ENCODE data around the gene CDH1.

The CDH1 gene

DNA sequence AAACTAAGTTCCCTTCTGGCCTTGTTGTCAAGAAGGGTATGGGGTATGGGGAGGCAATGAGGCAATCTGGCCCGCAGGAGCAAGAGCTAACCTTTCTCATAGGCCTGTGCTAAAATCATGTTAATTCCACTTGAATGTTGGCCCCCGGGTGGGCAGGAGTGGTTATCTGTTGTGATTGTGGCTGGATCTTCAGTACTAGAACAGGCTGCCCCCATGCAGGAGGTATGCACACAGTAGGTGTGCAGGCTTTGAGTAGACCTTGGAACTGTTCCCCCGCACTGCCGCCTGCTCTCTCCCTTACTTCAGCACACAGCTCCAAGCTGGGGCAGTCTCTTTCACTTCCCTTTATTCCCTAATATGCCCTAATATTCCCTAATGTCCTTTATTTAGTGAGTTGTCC lies 53.9 kb downstream of the CDH1 start:
- DNase-seq (ENCODE audit: low read depth) = no peak

DNA sequence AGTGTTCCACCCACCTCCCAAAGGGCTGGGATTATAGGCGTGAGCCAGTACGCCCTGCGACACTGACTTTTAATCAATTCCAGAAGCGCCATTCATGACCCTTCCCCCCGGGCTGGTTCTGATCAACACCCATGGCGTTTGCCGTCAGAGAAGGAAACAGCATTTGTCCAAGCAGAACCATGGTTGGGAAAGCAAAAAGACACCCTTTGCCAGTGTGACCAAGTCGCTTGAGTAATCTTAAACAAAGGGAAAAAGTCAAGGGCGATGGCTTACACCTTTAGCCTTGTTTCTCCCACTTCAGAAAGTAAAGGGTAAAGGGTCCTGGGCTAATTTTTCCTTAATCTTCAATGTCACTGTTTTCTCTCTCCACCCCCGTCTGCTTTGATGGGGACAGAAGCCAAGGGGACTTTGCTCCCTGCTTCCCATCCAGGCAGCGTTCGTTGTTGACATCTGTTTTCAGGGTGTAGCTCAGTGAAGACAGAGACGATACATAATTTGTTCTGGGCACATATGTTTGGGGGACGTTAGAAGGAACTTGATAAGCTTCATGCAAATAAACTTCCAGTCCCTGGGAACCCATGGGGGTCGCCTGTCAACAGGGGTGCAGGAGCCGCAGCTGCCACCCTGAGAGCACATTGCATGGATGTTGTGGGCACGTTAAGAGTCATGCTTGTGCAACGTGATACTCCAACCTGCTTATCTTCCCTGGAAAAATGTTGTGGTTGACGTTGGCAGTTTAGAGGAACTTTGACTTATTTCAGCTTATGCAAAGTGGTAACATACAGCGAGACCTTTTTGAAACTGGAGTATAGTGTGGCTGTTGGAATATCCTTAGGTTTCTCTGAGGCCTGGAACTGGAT lies 55.6 kb downstream of the CDH1 start:
- no peak for DNase-seq (ENCODE audit: low read depth)

DNA sequence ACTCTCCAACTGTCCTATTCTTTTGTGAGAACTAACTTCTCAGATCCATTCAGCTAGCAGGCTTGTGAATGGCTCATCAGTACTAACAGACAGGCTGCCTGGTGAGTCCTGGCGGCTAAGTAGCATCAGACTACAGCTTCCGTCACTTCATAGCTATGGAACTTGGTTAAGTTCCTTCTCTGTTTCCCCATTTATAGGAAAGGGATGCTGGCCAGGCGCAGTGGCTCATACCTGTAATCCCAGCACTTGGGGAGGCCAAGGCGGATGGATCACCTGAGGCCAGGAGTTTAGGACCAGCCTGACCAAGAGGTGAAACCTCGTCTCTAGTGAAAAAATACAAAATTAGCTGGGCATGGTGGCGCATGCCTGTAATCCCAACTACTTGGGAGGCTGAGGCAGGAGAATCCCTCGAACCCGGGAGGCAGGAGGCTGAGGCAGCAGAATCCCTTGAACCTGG lies 56.3 kb downstream of the CDH1 start:
- DNase-seq (ENCODE audit: low read depth) = no peak

DNA sequence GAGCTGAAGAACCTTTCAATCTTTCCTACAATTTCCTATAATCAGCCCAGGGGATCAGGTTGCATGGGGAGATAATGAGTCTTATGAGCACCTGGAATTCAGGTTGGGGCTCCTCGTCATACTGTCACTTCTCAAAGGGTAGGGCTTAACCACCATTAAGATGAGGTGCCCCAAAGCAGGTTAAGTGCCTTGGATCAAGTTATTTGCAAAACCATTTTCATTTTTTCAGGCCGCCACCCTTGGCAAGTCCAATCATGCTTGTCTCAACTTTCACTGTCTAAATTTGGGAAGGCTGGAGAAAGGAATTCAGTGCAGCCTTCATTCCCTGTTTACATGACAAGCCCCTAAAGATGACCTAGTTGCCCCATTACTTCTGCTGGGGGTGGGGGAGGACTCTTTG lies 61.3 kb downstream of the CDH1 start:
- no peak for DNase-seq (ENCODE audit: low read depth)

DNA sequence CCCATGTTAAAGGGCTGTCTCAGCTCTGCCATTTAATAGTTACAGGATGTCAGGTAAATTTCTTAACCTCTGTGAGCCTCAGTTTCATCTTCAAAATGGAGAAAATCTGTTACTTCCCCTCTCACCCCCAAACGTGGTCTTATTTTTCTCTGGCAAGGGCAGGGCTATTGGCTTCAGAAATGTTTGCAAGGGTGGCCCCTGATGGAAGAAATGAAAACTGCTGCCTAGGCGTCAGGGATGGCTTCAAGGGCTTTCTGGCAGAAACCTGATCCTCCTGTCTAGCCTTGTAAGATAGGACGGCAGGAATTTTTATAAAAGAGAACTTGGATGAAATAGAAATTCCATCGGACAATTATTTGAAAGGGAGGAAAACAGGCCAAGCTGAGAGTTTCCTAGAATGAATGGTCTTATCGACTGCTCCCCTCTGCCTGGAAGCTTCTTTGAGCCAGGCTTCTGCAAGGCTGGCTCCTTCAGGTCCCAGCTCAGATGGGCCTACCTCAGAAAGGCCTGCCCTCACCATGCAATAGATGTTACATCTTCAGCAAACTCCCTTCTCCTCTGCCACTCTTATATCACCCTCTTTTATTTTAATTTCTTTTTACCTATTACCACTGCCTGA lies 63.3 kb downstream of the CDH1 start:
- DNase-seq (ENCODE audit: low read depth) = peak; percentile 57

DNA sequence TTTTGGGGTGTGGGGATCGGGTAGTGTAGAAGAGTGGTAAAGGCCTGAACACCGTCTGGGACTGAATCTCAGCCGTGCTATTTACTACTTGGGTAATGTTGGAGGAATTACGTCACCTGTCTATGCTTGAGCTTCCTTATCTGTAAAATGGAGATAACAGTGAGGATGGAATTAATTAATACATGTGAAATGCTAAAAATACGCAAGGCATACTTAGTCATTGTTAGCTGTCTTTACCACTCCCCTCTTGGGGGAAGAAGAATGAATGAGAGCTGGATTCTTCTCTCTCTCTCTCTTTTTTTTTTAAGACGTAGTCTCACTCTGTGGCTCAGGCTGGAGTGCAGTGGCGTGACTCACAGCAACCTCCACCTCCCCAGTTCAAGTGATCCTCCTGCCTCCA lies 65.1 kb downstream of the CDH1 start:
- DNase-seq (ENCODE audit: low read depth) = peak; percentile 76

DNA sequence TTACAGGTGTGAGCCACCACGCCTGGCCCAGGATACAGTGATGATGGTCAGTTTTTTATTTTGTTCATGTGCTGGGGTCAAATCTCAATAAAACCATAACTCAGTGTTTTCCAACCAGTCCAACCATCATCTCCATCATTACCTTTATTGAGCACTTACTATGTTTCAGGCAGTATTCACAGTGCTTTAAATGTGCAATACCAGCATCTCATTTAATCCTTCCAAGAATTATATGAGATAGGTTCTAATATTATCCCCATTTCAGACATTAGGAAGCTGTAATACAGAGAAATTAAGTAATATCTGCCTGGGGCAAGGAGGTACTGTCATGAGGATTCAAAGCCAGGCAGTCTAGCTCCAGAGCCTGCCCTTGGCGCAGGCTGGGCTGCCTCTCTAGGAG lies 69.3 kb downstream of the CDH1 start:
- no peak for DNase-seq (ENCODE audit: low read depth)

DNA sequence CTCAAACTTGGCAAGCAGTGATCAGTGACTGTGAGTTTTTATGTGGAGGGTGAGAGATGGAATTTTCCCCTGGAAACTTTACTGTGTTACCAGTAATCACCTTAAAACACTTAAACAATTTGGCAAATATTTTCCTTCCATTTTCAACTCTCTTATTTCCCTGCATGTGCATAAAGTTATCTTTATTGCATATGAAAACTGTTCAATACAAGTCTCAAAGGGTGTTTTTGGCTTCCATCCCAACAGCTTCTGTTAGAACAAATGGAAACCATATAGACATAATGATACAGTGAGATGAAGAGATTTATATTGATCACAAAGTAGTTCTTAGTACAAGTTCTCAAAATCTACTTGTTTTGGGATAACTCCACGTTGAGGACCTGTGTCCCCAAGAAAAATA lies 69.9 kb downstream of the CDH1 start:
- no peak for DNase-seq (ENCODE audit: low read depth)

DNA sequence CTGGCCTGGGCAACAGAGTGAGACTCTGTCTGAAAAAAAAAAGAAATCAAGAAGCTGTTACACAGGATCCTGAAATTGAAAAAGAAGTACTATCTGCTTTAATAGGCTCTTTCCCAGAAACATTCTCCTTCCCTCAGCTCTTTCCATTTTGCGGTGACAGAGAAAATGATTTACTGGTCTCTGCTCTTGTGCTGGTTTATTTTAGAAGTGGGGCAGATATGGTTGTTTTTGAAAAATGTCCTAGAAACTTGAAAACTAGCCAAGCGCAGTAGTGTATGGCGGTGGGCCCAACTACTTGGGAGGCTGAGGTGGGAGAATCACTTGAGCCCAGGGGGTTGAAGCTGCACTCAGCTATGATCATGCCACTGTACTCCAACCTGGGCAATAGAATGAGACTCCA lies 77.4 kb downstream of the CDH1 start:
- no peak for DNase-seq (ENCODE audit: low read depth)

DNA sequence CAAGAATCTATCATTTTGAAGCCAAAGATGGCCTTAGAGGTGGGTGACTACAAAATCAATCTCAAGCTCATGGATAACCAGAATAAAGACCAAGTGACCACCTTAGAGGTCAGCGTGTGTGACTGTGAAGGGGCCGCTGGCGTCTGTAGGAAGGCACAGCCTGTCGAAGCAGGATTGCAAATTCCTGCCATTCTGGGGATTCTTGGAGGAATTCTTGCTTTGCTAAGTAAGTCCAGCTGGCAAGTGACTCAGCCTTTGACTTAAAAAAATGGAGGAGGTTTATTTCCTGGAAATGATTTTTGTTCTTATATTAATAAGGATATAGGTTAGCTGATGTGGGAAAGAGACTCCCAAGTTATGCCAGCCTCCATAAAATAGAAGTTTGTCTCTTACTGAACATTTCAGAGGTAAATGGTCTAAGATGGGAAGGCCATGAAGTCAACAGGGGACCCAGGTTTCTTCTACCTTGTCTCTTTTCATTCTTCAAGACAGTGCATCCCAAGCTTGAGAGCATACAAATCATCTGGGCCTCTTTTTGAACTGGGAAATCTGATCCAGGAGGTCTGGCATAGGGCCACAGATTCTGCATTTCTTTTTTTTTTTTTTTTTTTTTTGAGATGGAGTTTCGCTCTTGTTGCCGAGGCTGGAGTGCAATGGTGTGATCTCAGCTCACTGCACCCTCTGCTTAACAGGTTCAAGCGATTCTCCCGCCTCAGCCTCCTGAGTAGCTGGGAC lies 86.5 kb downstream of the CDH1 start:
- DNase-seq (ENCODE audit: low read depth) = peak; percentile 85

DNA sequence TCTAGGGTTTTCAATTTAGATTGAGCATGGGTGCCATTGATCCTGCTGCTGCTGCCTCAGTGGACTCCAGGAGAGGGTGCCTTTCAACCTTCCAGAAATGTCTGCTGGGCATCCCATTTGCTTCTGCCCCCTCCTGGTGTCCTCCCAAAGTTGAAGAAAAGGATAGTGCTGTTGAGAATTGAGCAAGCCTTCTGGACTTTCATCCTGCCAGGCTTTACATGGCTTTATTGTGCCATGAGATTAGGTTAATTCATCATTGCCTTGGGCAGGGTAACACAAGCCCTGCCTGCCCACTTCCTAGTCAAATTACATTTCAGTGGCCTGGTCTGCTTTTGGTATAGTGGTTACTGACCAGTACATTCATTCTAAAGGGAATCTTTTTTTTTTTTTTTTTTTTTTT lies 88.3 kb downstream of the CDH1 start:
- no peak for DNase-seq (ENCODE audit: low read depth)

DNA sequence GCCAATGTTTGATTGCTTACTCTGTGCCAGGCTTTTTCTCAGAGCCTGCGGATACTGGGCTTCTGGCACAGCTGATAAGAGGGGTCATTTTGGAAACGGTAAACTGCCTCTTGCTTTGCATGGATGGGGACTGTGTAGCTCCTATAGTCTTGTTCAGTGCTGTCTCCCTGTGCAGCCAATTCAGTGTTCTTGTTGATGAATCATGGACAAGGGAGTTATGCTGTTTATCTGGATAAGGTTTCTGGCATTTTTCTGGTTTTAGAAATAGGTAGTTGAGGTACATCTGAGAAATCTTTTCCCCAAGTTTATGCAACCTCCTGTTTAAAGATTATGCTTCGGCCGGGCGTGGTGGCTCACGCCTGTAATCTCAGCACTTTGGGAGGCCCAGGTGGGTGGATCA lies 89.6 kb downstream of the CDH1 start:
- no peak for DNase-seq (ENCODE audit: low read depth)

DNA sequence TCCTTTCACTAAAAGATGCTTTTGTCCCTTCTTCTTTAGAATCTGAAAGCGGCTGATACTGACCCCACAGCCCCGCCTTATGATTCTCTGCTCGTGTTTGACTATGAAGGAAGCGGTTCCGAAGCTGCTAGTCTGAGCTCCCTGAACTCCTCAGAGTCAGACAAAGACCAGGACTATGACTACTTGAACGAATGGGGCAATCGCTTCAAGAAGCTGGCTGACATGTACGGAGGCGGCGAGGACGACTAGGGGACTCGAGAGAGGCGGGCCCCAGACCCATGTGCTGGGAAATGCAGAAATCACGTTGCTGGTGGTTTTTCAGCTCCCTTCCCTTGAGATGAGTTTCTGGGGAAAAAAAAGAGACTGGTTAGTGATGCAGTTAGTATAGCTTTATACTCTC lies 96.2 kb downstream of the CDH1 start:
- no peak for DNase-seq (ENCODE audit: low read depth)

DNA sequence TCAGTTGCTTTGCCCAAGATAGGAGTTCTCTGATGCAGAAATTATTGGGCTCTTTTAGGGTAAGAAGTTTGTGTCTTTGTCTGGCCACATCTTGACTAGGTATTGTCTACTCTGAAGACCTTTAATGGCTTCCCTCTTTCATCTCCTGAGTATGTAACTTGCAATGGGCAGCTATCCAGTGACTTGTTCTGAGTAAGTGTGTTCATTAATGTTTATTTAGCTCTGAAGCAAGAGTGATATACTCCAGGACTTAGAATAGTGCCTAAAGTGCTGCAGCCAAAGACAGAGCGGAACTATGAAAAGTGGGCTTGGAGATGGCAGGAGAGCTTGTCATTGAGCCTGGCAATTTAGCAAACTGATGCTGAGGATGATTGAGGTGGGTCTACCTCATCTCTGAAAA lies 97.5 kb downstream of the CDH1 start:
- no peak for DNase-seq (ENCODE audit: low read depth)

DNA sequence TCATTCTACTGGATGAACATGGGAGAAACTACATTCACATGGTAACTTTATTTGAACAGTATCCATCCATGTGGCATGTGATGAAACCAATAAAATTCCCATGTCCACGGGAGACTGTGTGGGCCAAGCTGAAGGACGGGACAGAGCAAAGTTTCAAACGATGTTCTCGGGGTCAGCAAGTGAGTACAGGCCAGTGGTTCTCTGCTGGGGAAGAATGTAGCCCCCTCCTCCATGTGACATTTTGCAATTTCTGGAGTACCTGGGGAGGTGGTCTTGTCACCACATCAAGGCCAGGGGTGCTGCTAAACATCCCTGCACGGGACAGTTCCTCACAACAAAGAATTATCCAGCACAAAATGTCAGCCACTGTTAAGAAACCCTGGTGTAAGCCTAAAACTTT lies 98.9 kb downstream of the CDH1 start:
- DNase-seq (ENCODE audit: low read depth) = no peak

DNA sequence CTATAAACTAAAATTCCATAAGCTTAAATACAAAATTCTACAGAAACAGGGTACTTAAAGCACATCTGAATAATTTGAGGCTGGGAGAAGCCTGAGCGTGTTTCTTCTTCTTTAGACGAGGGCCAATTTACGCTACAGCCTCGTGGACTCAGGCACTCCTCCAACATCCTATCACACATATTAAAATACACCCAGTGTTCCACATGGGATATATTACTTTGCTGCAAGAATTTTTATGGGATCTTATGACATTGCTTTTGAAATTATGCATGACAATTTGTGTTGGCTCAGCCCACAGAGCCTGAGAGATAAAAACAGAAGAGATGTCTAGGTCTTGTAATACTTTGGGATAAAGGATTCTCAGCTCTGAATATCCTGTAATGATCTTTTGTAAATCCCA lies 102.7 kb downstream of the CDH1 start:
- DNase-seq (ENCODE audit: low read depth) = no peak

DNA sequence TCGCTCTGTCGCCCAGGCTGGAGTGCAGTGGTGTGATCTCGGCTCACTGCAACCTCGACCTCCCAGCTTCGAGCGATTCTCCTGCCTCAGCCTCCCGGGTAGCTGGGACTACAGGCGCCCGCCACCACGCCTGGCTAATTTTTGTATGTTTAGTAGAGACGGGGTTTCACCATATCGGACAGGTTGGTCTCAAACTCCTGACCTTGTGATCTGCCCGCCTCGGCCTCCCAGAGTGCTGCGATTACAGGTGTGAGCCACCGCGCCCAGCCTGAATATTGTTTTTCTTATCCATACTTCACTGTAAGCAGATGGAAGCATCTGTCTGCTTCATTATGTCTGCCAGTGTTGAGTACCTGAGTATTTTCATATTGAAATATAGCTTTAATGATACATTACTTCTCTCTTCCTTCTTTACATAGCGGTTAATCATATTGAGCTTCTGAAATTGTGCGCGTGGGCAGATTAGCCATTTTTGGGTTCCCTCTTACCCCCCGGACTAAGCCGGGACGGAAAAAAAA lies 105.9 kb downstream of the CDH1 start:
- peak; percentile 35 for DNase-seq (ENCODE audit: low read depth)

DNA sequence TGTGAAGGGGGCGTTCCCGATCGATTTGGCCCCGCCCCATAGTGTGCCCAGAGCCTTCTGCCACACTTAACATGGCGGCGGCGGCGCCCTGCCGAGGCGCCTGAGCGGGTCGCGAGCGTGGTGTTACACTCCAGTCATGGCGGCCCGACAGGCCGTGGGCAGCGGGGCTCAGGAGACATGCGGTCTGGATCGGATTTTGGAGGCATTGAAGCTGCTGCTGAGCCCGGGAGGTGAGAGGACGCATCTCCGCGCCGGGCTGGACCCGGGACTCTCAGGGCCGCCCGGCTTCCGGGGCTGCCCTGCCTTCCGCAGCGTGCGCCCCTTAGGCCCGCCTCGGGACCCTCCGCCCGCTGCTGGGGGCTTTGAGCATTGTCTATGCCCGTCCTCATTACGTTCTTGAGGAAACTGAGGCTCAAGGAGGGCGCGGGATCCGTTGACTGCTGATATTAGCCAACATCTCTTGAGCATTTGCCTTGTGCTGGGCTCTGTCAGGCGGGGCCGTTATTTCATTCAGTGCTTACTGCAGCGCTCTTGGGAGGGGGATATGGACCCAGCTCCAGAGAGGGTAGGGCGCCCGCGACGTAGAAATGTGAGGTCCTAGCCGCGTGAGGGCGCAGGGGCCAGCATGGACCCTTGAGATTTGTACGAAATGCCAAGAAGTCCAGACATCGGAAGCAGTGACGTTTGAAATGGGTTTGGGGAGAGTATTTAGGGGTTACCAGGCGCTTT lies 106.6 kb downstream of the CDH1 start, which contains the start of gene TANGO6:
TSS of gene TANGO6 (plus strand) at position 50 of the 729 bp plus-strand sequence. CDS start at position 137, 87 bp downstream.
- DNase-seq (ENCODE audit: low read depth) = peak; percentile 20

DNA sequence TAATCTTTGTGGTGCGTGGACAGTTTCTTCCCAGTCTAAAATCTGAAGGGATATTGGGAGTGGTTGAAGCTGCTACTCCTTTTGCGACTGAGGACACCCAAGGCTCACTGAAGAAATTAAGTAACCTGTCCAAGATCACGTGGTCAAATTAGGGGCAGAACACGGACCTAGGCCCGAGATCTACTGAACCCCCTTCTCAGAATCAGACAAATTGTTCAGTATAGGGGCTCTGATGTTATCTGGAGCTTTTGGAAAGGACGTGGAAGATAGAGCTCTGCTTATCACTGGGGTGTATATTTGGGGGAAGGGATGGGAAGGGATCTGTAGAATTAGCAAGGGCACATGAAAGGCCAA lies 107.1 kb downstream of the CDH1 start:
- no peak for DNase-seq (ENCODE audit: low read depth)

DNA sequence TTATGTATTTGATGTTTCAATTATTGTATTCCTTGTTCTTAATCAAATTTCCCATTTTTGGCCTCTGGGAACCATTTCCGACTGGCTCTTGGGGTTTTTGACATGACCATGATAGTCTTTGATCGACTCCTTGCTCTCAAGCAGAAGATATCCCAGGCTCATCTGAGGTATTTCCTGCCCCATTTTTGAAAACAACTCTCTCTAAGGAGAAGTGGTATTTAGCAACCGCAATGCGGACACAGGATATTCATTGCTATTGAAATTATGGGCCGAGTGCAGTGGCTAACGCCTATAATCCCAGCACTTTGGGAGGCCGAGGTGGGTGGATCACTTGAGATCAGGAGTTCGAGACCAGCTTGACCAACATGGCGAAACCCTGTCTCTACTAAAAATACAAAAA lies 111.7 kb downstream of the CDH1 start:
- DNase-seq (ENCODE audit: low read depth) = no peak

DNA sequence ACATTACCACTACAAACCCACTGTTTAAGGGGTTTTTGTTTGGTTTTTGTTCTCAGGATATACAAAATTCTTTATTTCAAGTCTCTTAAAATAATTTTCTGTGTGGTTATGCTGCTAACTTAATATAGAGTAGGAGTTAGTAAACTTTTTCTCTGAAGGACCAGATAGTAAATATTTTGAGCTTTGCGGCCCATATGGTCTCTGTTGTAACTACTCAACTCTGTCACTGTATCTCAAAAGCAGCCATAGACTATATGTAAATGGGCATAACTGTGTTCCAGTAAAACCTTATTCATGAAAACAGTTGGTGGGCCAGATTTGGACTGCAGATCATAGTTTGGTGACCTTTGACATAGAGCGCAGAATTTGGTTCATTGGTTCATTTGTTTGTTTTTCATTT lies 113.4 kb downstream of the CDH1 start:
- DNase-seq (ENCODE audit: low read depth) = no peak

DNA sequence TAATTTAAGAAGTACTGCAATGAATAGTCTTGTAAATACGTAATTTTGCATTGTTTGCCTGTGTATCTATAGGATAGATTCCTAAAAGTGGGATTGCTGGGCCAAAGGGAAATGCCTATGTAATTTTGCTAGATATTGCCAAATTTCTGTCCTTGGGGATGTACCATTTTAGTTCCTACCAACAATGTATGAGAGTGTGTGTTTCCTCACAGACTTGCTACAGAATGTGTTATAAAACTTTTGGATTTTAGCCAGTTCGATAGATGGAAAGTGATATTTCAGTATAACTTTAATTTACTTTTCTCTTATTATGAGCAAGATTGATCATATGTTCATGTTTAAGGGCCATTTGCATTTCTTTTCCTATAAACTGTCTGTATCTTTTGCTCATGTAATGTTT lies 114.5 kb downstream of the CDH1 start:
- no peak for DNase-seq (ENCODE audit: low read depth)
